Measurements from ENCODE around the gene OTUB1.

DNA sequence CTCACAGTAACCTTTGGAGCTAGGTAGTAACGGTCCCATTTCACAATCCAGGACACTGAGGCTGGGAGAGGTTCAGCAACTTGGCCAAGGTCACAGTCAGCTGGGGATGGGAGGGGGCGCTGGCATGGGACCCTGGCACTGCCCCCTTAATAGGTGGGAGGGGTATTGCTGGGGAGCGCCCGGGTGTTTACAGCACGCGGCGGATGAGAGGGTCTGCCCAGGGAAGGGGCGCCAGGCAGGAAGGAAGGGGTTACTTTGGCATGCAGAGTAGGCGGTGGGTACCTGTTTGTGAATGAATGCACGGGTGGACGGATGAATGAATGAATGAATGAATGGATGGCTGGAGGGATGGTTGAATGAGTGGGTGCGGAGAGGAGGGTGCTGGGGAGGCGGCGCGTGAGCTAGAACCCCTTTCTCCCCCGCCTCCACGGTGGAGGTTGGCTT, 48.9 kb downstream of the OTUB1 start:
- TF ChIP-seq, protein P1, sequence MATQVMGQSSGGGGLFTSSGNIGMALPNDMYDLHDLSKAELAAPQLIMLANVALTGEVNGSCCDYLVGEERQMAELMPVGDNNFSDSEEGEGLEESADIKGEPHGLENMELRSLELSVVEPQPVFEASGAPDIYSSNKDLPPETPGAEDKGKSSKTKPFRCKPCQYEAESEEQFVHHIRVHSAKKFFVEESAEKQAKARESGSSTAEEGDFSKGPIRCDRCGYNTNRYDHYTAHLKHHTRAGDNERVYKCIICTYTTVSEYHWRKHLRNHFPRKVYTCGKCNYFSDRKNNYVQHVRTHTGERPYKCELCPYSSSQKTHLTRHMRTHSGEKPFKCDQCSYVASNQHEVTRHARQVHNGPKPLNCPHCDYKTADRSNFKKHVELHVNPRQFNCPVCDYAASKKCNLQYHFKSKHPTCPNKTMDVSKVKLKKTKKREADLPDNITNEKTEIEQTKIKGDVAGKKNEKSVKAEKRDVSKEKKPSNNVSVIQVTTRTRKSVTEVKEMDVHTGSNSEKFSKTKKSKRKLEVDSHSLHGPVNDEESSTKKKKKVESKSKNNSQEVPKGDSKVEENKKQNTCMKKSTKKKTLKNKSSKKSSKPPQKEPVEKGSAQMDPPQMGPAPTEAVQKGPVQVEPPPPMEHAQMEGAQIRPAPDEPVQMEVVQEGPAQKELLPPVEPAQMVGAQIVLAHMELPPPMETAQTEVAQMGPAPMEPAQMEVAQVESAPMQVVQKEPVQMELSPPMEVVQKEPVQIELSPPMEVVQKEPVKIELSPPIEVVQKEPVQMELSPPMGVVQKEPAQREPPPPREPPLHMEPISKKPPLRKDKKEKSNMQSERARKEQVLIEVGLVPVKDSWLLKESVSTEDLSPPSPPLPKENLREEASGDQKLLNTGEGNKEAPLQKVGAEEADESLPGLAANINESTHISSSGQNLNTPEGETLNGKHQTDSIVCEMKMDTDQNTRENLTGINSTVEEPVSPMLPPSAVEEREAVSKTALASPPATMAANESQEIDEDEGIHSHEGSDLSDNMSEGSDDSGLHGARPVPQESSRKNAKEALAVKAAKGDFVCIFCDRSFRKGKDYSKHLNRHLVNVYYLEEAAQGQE (IDR thresholded peaks at IDR 0.05; ENCODE audit: insufficient read depth in 1 of 2, low read depth in 2 of 2, low read length in 2 of 2): no peak
- no peak for TF ChIP-seq POLR2AphosphoS5 (IDR thresholded peaks at IDR 0.05; ENCODE audit: low read depth, low read length)
- TF ChIP-seq TAF1 (IDR thresholded peaks at IDR 0.05; ENCODE audit: borderline replicate concordance, insufficient read depth, low read length): no peak
- TF ChIP-seq SIN3A (IDR thresholded peaks at IDR 0.05; ENCODE audit: borderline replicate concordance, insufficient read depth, low read length): no peak

Data from PFSK-1 (cell line).